ENCODE results near the gene FAM81A.

FAM81A gene

GRCh38 chr15:59531066-59531675, 93.2 kb downstream of the FAM81A start:
- no peak for DNase-seq (ENCODE audit: low read depth)
- H3K4me3 ChIP-seq (ENCODE audit: low read length) = no peak overlapping the region

GRCh38 chr15:59532770-59533379, 94.9 kb downstream of the FAM81A start:
- TF ChIP-seq CTCF (conservative IDR thresholded peaks at IDR 0.05; ENCODE audit: low read depth, low read length) = peak; percentile 72
- no peak overlapping the region for H3K4me3 ChIP-seq (ENCODE audit: low read length)
- DNase-seq (ENCODE audit: low read depth) = no peak

More at GRCh38 chr15:59531066-59531675, 93.2 kb downstream of the FAM81A start:
- TF ChIP-seq CTCF (conservative IDR thresholded peaks at IDR 0.05; ENCODE audit: low read depth, low read length) = no peak

- no peak for DNase-seq (ENCODE audit: low read depth)
- no peak for TF ChIP-seq CTCF (conservative IDR thresholded peaks at IDR 0.05; ENCODE audit: low read depth, low read length)
Measured at GRCh38 chr15:59536553-59536952, 98.6 kb downstream of the FAM81A start.

GRCh38 chr15:59537403-59537802, 99.4 kb downstream of the FAM81A start:
- H3K4me3 ChIP-seq (ENCODE audit: low read length) = no peak overlapping the region
- no peak for DNase-seq (ENCODE audit: low read depth)
- TF ChIP-seq CTCF (conservative IDR thresholded peaks at IDR 0.05; ENCODE audit: low read depth, low read length) = no peak

More at GRCh38 chr15:59536553-59536952, 98.6 kb downstream of the FAM81A start:
- H3K4me3 ChIP-seq (ENCODE audit: low read length) = no peak overlapping the region

GRCh38 chr15:59538494-59538893, 100.5 kb downstream of the FAM81A start:
- no peak for TF ChIP-seq CTCF (conservative IDR thresholded peaks at IDR 0.05; ENCODE audit: low read depth, low read length)
- H3K4me3 ChIP-seq (ENCODE audit: low read length) = no peak overlapping the region
- DNase-seq (ENCODE audit: low read depth) = no peak

- TF ChIP-seq CTCF (conservative IDR thresholded peaks at IDR 0.05; ENCODE audit: low read depth, low read length) = no peak
- H3K4me3 ChIP-seq (ENCODE audit: low read length) = no peak overlapping the region
- DNase-seq (ENCODE audit: low read depth) = no peak
Measured at GRCh38 chr15:59539799-59540198, 101.8 kb downstream of the FAM81A start.

GRCh38 chr15:59540654-59541053, 102.7 kb downstream of the FAM81A start:
- no peak overlapping the region for H3K4me3 ChIP-seq (ENCODE audit: low read length)
- DNase-seq (ENCODE audit: low read depth) = no peak
- TF ChIP-seq CTCF (conservative IDR thresholded peaks at IDR 0.05; ENCODE audit: low read depth, low read length) = no peak

All from retinal pigment epithelial cell (primary cell).